Measurements from ENCODE around the gene KIF22.
"Not testable (repeated sequence)": the region's sequence is repeated elsewhere in the genome, so short reads cannot be mapped to it uniquely, and the experiment has no call there.

DNA sequence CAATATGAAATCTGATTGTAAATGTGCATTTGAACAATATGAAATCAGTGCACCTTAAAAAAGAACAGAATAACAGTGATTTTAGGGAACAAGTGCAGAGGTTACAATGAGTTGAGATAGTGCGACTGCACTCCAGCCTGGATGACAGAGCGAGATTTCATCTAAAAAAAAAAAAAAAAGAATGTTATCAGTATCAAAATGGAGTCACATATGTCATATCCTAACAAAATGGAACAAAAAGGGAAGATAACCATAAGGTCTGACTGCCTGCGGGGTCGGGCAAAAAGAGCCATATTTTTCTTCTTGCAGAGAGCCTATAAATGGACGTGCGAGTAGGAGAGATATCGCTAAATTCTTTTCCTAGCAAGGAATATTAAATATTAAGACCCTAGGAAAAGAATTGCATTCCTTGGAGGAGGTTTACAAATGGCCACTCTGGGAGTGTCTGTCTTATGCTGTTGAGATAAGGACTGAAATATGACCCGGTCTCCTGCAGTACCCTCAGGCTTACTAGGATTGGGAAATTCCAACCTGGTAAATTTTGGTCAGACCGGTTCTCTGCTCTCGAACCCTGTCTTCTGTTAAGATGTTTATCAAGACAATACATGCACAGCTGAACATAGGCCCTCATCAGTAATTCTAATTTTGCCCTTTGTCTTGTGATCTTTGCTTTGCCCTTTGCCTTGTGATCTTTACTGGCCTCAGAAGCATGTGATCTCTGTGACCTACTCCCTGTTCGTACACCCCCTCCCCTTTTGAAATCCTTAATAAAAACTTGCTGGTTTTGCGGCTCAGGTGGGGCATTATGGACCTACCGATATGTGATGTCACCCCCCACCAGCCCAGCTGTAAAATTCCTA lies 7.2 kb upstream of the KIF22 start:
- TF ChIP-seq, protein P1, sequence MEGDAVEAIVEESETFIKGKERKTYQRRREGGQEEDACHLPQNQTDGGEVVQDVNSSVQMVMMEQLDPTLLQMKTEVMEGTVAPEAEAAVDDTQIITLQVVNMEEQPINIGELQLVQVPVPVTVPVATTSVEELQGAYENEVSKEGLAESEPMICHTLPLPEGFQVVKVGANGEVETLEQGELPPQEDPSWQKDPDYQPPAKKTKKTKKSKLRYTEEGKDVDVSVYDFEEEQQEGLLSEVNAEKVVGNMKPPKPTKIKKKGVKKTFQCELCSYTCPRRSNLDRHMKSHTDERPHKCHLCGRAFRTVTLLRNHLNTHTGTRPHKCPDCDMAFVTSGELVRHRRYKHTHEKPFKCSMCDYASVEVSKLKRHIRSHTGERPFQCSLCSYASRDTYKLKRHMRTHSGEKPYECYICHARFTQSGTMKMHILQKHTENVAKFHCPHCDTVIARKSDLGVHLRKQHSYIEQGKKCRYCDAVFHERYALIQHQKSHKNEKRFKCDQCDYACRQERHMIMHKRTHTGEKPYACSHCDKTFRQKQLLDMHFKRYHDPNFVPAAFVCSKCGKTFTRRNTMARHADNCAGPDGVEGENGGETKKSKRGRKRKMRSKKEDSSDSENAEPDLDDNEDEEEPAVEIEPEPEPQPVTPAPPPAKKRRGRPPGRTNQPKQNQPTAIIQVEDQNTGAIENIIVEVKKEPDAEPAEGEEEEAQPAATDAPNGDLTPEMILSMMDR (conservative IDR thresholded peaks at IDR 0.05 in 1 of 2, IDR thresholded peaks at IDR 0.05 in 1 of 2; ENCODE audit: low read depth in 1 of 2, low read length in 2 of 2) = not testable (repeated sequence)
- not testable (repeated sequence) for TF ChIP-seq EZH2 (IDR thresholded peaks at IDR 0.05; ENCODE audit: low read length, missing control alignments)

All from fibroblast of lung (primary cell).